A549 (cell line): Measurements from ENCODE around the gene ATF1. TPM values are rescaled to one million over a fixed set of nuclear protein-coding genes. Genes with fewer than 3 reads are reported as not detected.

Experiments used
- ATAC-seq, 2 experiments: fragments of 200-7000 bp in 1 of 2; fragments of >200 bp in 1 of 2; cut with Nextera tagmentation in 1 of 2; cut with Tn5 transposase in 1 of 2; 3 replicates each; pipeline versions ENCODE4 v1.8.0 to v1.9.1; 2018 to 2020; ENCODE audit warnings: mild to moderate bottlenecking in 1 of 2, moderate library complexity in 1 of 2
- CTCF ChIA-PET: fragments of 300-600 bp; sonication (Branson Sonifier 250); formaldehyde crosslinking; extraction: SDS; loops from one replicate; lab custom pipeline; 2021; ENCODE audit warnings: antibody characterized with exemption, inconsistent platforms; lab: Yijun Ruan, JAX
- POLR2A ChIA-PET: fragments of 350-600 bp; formaldehyde crosslinking; extraction: SDS; loops from one replicate; lab custom pipeline; 2021; ENCODE audit warnings: antibody characterized with exemption, inconsistent platforms; lab: Yijun Ruan, JAX
- DNase-seq, 2 experiments: peaks; one replicate each; pipeline versions ENCODE4 v3.0.0 to v3.0.0-alpha.2; 2011 to 2016; ENCODE audit warnings: low read depth in 1 of 2, low spot score in 1 of 2
- FAIRE-seq: peaks from 2 replicates; lab custom pipeline; 2011; peaks lifted over from hg19 to GRCh38; lab: Jason Lieb, UNC
- H3K27ac ChIP-seq, 2 experiments: fragments of >200 bp; sonication (Bioruptor Twin); formaldehyde crosslinking; 3 replicates each; pipeline ENCODE4 v1.5.1; 2016 to 2017
- H3K4me1 ChIP-seq: fragments of >200 bp; sonication (Bioruptor Twin); formaldehyde crosslinking; 3 replicates; pipeline ENCODE4 v1.6.1; 2016
- H3K4me2 ChIP-seq: fragments of >200 bp; sonication (Bioruptor Twin); formaldehyde crosslinking; 3 replicates; pipeline ENCODE4 v1.6.1; 2016
- H3K4me3 ChIP-seq: fragments of >200 bp; sonication (Bioruptor Twin); formaldehyde crosslinking; 3 replicates; pipeline ENCODE4 v1.5.1; 2016
- H3K9me3 ChIP-seq: fragments of >200 bp; sonication (Bioruptor Twin); formaldehyde crosslinking; 3 replicates; pipeline ENCODE4 v1.6.1; 2016
- CEBPB ChIP-seq, 2 experiments: fragments of >200 bp in 1 of 2; sonication (Bioruptor Twin) in 1 of 2; formaldehyde crosslinking in 1 of 2; IDR thresholded peaks; 2 replicates each; pipeline ENCODE4 v1.6.1; 2012 to 2016
- EHF ChIP-seq: fragments of 250-450 bp; sonication (Bioruptor Pico); IDR thresholded peaks from 2 replicates; pipeline ENCODE4 v1.5.0; 2020; ENCODE audit warnings: mild to moderate bottlenecking
- EHMT2 ChIP-seq: fragments of 200-600 bp; sonication (generic); IDR thresholded peaks from 2 replicates; pipeline ENCODE4 v1.6.1; 2016; ENCODE audit warnings: antibody characterized with exemption, low read depth, mild to moderate bottlenecking, moderate library complexity
- HDAC2 ChIP-seq: fragments of 200-600 bp; sonication (generic); IDR thresholded peaks from 2 replicates; pipeline ENCODE4 v1.6.1; 2016
- HES2 ChIP-seq: fragments of >200 bp; sonication (Bioruptor Twin); formaldehyde crosslinking; IDR thresholded peaks from 2 replicates; pipeline ENCODE4 v1.6.1; 2016
- HMGXB4 ChIP-seq: fragments of 250-450 bp; sonication (Bioruptor Pico); IDR thresholded peaks from 2 replicates; pipeline ENCODE4 v1.5.0; 2021; ENCODE audit warnings: mild to moderate bottlenecking, moderate library complexity, borderline replicate concordance
- HOXB13 ChIP-seq: fragments of 250-450 bp; sonication (Bioruptor Pico); IDR thresholded peaks from 2 replicates; pipeline ENCODE4 v1.5.0; 2020; ENCODE audit warnings: low read depth, mild to moderate bottlenecking, moderate library complexity
- JUN ChIP-seq, 2 experiments: fragments of >200 bp; sonication (Bioruptor Twin); formaldehyde crosslinking; IDR thresholded peaks; 2 replicates in 1 of 2; 3 replicates in 1 of 2; pipeline ENCODE4 v1.6.1; 2016 to 2017
- KDM1A ChIP-seq: fragments of 200-600 bp; sonication (generic); IDR thresholded peaks from 2 replicates; pipeline ENCODE4 v1.6.1; 2016; ENCODE audit warnings: low read depth, mild to moderate bottlenecking
- NFE2L2 ChIP-seq: fragments of 150-350 bp; conservative IDR thresholded peaks from 2 replicates; pipeline ENCODE4 v1.6.1; 2014; ENCODE audit warnings: low read length
- NPAS2 ChIP-seq: fragments of 250-450 bp; sonication (Bioruptor Pico); IDR thresholded peaks from 2 replicates; pipeline ENCODE4 v1.8.0; 2022; ENCODE audit warnings: mild to moderate bottlenecking, moderate library complexity, borderline replicate concordance
- POLR2A ChIP-seq: IDR thresholded peaks from 2 replicates; pipeline ENCODE4 v1.6.1; 2012; ENCODE audit warnings: mild to moderate bottlenecking, low read length
- RCOR1 ChIP-seq: fragments of 150-350 bp; IDR thresholded peaks from 2 replicates; pipeline ENCODE4 v1.6.1; 2014; ENCODE audit warnings: antibody characterized with exemption, low read length, low read depth
- REST ChIP-seq: fragments of 200-600 bp; sonication (generic); IDR thresholded peaks from 2 replicates; pipeline ENCODE4 v1.6.1; 2016; ENCODE audit warnings: antibody characterized with exemption, mild to moderate bottlenecking, moderate library complexity
- TP53 ChIP-seq: fragments of 250-450 bp; sonication (Bioruptor Pico); IDR thresholded peaks from 2 replicates; pipeline ENCODE4 v1.5.0; 2021; ENCODE audit warnings: mild to moderate bottlenecking, moderate library complexity
- USF2 ChIP-seq: fragments of 450-650 bp; IDR thresholded peaks from 2 replicates; pipeline ENCODE4 v1.6.1; 2014; ENCODE audit warnings: antibody characterized with exemption
- ZC3H11A ChIP-seq: fragments of 450-650 bp; IDR thresholded peaks from 2 replicates; pipeline ENCODE4 v1.6.1; 2014; ENCODE audit warnings: antibody characterized with exemption, mild to moderate bottlenecking
- ZNF302 ChIP-seq: fragments of 250-450 bp; sonication (Bioruptor Pico); IDR thresholded peaks from 2 replicates; pipeline ENCODE4 v1.9.0; 2021; ENCODE audit warnings: inconsistent platforms, mild to moderate bottlenecking, moderate library complexity
- ZSCAN20 ChIP-seq: fragments of 250-450 bp; sonication (Bioruptor Pico); IDR thresholded peaks from 2 replicates; pipeline ENCODE4 v1.8.0; 2022; ENCODE audit warnings: mild to moderate bottlenecking, moderate library complexity
- WGBS: methylation state at CpG from one replicate; pipeline ENCODE4 v1.1.6; 2017; ENCODE audit errors: missing lambda C conversion rate; 5-methylcytosine and 5-hydroxymethylcytosine counted together
- polyA plus RNA-seq, 4 experiments: library from polyadenylated mRNA; depleted of rRNA in 3 of 4; stranded (reverse); fragments of >200 nt; fragmentation: RNase III in 1 of 4; extraction: RNeasy Plus Mini Kit Qiagen cat#74134 plus additional on column Dnase treatment in 1 of 4; gene quantifications; 2 replicates in 3 of 4; 3 replicates in 1 of 4; pipeline ENCODE4 v1.2.3, GENCODE V29; 2011 to 2017
- TF ChIP-seq, protein P1 (sequence below): fragments of 250-450 bp; sonication (Bioruptor Pico); IDR thresholded peaks from 2 replicates; pipeline ENCODE4 v1.5.0; 2020; ENCODE audit warnings: low read depth, mild to moderate bottlenecking, moderate library complexity
- TF ChIP-seq, protein P2 (sequence below): IDR thresholded peaks from 2 replicates; pipeline ENCODE4 v1.6.1; 2012; ENCODE audit warnings: low read depth, borderline replicate concordance
- TF ChIP-seq, protein P3 (sequence below): fragments of 150-350 bp; IDR thresholded peaks from 2 replicates; pipeline ENCODE4 v1.6.1; 2014; ENCODE audit warnings: low read depth, mild to moderate bottlenecking, low read length

Gene ATF1
- polyA plus RNA-seq, 2 of the 4 experiments (the other 2 are of a cell fraction) = 34.2 to 77.1 TPM

GRCh38 chr12:50749459-50749882, 14.4 kb upstream of the ATF1 start:
- FAIRE-seq (no peak), ATAC-seq (no peak)
- ChIA-PET CTCF (interaction anchor here (1.4 to 2.0 kb wide), 4 partner anchors 12 to 245 kb away, joined by 3 to 6 read pairs (median 4); partner anchors contain the start of gene DIP2B), POLR2A (no interaction called here)
- Histone ChIP-seq H3K4me1 (0 out of 3 replicates have a peak, but pooled peaks cover 3% of the 10 kb centered on the region), H3K4me2 (no peak overlapping the region), H3K27ac (no peak overlapping the region), H3K9me3 (no peaks in the 10 kb centered on the region), H3K4me3 (no peak overlapping the region)
- WGBS = 90% methylated on average over 2 of the region's 2 CpGs
- TF ChIP-seq EHF (CRISPR knock-in tag) (no peak), KDM1A (no peak), NFE2L2 (no peak), JUN (IDR thresholded peaks at IDR 0.05) (no peak), HES2 (no peak), ZC3H11A (no peak), HOXB13 (no peak), NPAS2 (no peak), CEBPB (IDR thresholded peaks at IDR 0.05) (no peak), HDAC2 (no peak), EHMT2 (no peak), ZNF302 (CRISPR knock-in tag) (no peak), HMGXB4 (CRISPR knock-in tag) (no peak), REST (no peak)
- TF ChIP-seq, protein P1, sequence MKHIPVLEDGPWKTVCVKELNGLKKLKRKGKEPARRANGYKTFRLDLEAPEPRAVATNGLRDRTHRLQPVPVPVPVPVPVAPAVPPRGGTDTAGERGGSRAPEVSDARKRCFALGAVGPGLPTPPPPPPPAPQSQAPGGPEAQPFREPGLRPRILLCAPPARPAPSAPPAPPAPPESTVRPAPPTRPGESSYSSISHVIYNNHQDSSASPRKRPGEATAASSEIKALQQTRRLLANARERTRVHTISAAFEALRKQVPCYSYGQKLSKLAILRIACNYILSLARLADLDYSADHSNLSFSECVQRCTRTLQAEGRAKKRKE (CRISPR knock-in tag) = no peak
- TF ChIP-seq, protein P2, sequence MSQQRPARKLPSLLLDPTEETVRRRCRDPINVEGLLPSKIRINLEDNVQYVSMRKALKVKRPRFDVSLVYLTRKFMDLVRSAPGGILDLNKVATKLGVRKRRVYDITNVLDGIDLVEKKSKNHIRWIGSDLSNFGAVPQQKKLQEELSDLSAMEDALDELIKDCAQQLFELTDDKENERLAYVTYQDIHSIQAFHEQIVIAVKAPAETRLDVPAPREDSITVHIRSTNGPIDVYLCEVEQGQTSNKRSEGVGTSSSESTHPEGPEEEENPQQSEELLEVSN = no peak
- TF ChIP-seq, all 56 proteins: peak for 0
- DNase-seq = no peak

DNA sequence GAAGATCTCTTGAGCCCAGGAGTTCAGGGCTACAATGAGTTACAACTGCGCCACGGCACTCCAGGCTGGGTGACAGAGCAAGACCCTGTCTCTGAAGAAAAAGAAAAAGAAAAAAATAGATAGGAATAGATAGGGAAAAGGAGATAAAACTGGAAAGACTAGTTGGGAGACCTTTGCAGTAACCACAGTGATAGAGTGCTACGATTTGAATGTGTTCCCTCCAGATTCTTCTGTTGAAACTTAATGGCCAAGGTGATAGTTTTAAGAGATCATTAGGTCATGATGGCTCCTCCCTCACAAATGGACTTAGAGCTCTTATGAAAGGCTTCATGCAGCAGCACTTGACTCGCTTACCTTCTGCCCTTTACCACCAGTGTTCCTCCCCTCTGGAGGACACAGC, 13.5 kb upstream of the ATF1 start:
- ATAC-seq (no peak), DNase-seq (no peak), FAIRE-seq (no peak)
- H3K9me3 ChIP-seq = no peaks in the 10 kb centered on the region
- no peak overlapping the region for H3K4me3 ChIP-seq
- 92% methylated on average over 4 of the region's 4 CpGs for WGBS
- ChIA-PET POLR2A (no interaction called here), CTCF (interaction anchor here (1.5 to 2.0 kb wide), 3 partner anchors 11 to 246 kb away, joined by 4 to 6 read pairs (median 5); partner anchors contain the start of gene DIP2B)
- no peak overlapping the region for H3K27ac ChIP-seq
- H3K4me2 ChIP-seq = no peak overlapping the region
- 0 out of 3 replicates have a peak, but pooled peaks cover 3% of the 10 kb centered on the region for H3K4me1 ChIP-seq
- TF ChIP-seq ZSCAN20 (CRISPR knock-in tag) (no peak), USF2 (no peak), POLR2A (no peak), REST (no peak), TP53 (CRISPR knock-in tag) (no peak), RCOR1 (no peak), CEBPB (IDR thresholded peaks at IDR 0.05) (no peak), JUN (IDR thresholded peaks at IDR 0.05) (no peak)
- TF ChIP-seq, protein P3, sequence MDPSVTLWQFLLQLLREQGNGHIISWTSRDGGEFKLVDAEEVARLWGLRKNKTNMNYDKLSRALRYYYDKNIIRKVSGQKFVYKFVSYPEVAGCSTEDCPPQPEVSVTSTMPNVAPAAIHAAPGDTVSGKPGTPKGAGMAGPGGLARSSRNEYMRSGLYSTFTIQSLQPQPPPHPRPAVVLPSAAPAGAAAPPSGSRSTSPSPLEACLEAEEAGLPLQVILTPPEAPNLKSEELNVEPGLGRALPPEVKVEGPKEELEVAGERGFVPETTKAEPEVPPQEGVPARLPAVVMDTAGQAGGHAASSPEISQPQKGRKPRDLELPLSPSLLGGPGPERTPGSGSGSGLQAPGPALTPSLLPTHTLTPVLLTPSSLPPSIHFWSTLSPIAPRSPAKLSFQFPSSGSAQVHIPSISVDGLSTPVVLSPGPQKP = no peak
